ENCODE data around the gene DDO.

Gene DDO

GRCh38 chr6:110419028-110419739 lies 3.8 kb upstream of the DDO start:
- DNase-seq (ENCODE audit: low spot score), result no peak

GRCh38 chr6:110418594-110418993 lies 3.2 kb upstream of the DDO start:
- DNase-seq (ENCODE audit: low spot score), result no peak

GRCh38 chr6:110414669-110415068 lies 706 bp downstream of the DDO start:
- DNase-seq (ENCODE audit: low spot score), result no peak

- DNase-seq (ENCODE audit: low spot score), result no peak
These were observed 3.0 kb downstream of the DDO start for GRCh38 chr6:110412360-110412759.

GRCh38 chr6:110410511-110410910 lies 4.9 kb downstream of the DDO start:
- no peak for DNase-seq (ENCODE audit: low spot score)

- DNase-seq (ENCODE audit: low spot score), result no peak
These were observed 5.6 kb downstream of the DDO start for GRCh38 chr6:110409794-110410193.

- DNase-seq (ENCODE audit: low spot score), result no peak
These were observed 6.5 kb downstream of the DDO start for GRCh38 chr6:110408901-110409300.

- DNase-seq (ENCODE audit: low spot score), result no peak
These were observed 10.8 kb downstream of the DDO start for GRCh38 chr6:110404607-110405006.

- no peak for DNase-seq (ENCODE audit: low spot score)
These were observed 13.7 kb downstream of the DDO start for GRCh38 chr6:110401585-110402176.

- DNase-seq (ENCODE audit: low spot score), result no peak
These were observed 15.2 kb downstream of the DDO start for GRCh38 chr6:110400208-110400607.

GRCh38 chr6:110399219-110400071 lies 15.9 kb downstream of the DDO start:
- no peak for DNase-seq (ENCODE audit: low spot score)

- peak; percentile 55 for DNase-seq (ENCODE audit: low spot score)
These were observed 16.6 kb downstream of the DDO start for GRCh38 chr6:110398778-110399177.

- no peak for DNase-seq (ENCODE audit: low spot score)
These were observed 20.2 kb downstream of the DDO start for GRCh38 chr6:110395221-110395620.

- DNase-seq (ENCODE audit: low spot score), result no peak
These were observed 21.0 kb downstream of the DDO start for GRCh38 chr6:110394409-110394808.

GRCh38 chr6:110392727-110393126 lies 22.6 kb downstream of the DDO start:
- DNase-seq (ENCODE audit: low spot score), result no peak

- DNase-seq (ENCODE audit: low spot score), result no peak
These were observed 25.0 kb downstream of the DDO start for GRCh38 chr6:110390404-110390803.

- peak; percentile 33 for DNase-seq (ENCODE audit: low spot score)
These were observed 25.5 kb downstream of the DDO start for GRCh38 chr6:110389689-110390382.

- no peak for DNase-seq (ENCODE audit: low spot score)
These were observed 27.4 kb downstream of the DDO start for GRCh38 chr6:110387986-110388385.

GRCh38 chr6:110385458-110385863 lies 29.9 kb downstream of the DDO start:
- DNase-seq (ENCODE audit: low spot score), result no peak

- no peak for DNase-seq (ENCODE audit: low spot score)
These were observed 36.8 kb downstream of the DDO start for GRCh38 chr6:110378552-110378951.

- no peak for DNase-seq (ENCODE audit: low spot score)
These were observed 46.3 kb downstream of the DDO start for GRCh38 chr6:110369066-110369465.

GRCh38 chr6:110368284-110368683 lies 47.1 kb downstream of the DDO start:
- no peak for DNase-seq (ENCODE audit: low spot score)
